ENCODE measurements around the gene FBXL12.

- TF ChIP-seq CTCF (IDR thresholded peaks at IDR 0.05) (no peak), POLR2A (IDR thresholded peaks at IDR 0.05) (no peak)
Measured at GRCh38 chr19:9789066-9789465, 29.8 kb downstream of the FBXL12 start.

Data from body of pancreas (tissue), 4 donors.